SW480 (cell line): ENCODE measurements around the gene C5AR1.
"Not testable (repeated sequence)": the region's sequence is repeated elsewhere in the genome, so short reads cannot be mapped to it uniquely, and the experiment has no call there.

ENCODE experiments used
- DNase-seq: peaks from one replicate; pipeline ENCODE4 v3.0.0-alpha.2; 2016; ENCODE audit warnings: low spot score

The C5AR1 gene

DNA sequence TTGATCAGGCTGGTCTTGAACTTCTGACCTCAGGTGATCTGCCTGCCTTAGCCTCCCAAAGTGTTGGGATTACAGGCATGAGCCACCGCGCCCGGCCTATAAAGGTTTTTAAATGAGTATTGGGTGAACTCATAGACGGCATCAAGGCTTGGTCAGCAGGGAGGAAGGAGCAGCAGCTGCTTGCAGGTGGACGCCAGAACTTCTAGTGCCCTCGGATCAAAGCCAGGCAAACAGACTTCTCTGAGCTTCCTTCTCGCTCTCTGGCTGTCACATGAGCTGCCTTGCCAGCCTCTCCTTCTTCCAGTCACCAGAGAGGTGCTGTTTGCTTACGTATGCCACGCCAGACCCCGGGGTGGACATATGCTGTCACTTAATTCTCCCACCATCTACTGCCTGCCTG, 55.8 kb downstream of the C5AR1 start:
- DNase-seq: not testable (repeated sequence)

DNA sequence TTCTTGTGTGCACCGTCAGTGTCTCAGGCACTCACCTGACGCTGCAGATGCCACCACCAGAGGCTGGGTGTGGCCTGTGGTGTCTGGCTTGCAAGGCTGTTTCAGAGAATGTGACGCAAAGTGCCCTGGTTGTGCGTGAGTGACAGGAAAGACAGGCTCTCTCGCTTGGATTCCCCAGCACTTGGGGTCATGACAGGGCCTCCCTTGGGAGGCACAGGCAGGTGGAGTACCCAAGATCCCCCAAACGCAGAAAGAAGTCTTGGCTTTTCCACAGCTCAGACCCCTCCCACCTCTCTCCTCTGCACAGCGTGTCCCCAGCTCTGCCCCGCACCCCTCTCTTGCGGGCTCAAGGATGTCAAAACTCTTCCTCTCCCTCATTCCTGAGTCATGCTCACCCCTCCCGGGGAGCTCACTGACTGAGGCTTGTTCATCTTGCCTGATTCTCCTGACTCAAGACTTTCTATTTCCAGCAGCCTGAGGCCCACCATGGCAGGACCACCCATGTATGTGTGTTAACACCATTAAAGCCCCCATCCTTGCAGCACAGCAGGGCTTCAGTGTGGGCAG, 60.5 kb downstream of the C5AR1 start:
- no peak for DNase-seq

DNA sequence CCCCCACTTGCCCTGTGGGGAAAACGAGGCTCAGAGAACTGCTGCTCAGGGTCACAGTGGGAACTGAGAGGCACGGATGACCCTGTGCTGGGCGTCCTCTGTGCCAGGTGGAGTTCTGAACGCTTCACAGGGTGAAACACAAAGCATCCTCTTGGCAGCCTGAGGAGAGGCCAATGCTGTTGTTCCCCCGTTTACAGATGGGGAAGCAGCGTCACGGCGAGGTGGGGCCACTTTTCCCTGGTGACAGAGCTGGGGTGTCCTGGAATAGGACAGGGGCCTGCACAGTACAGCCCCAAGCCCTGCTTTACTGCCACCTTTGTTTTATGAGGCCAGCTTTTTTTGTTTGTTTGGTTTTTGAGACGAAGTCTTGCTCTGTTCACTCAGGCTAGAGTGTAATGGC, 61.6 kb downstream of the C5AR1 start:
- no peak for DNase-seq
